ENCODE measurements around the gene CYP2E1.
A peak's percentile ranks its signal among the peaks of the same experiment; 100 is the strongest.
"Not testable (repeated sequence)": the region's sequence is repeated elsewhere in the genome, so short reads cannot be mapped to it uniquely, and the experiment has no call there.

The CYP2E1 gene
- total RNA-seq: 0.71 to 1.9 (median 1.1) reads per million in 4 donors

DNA sequence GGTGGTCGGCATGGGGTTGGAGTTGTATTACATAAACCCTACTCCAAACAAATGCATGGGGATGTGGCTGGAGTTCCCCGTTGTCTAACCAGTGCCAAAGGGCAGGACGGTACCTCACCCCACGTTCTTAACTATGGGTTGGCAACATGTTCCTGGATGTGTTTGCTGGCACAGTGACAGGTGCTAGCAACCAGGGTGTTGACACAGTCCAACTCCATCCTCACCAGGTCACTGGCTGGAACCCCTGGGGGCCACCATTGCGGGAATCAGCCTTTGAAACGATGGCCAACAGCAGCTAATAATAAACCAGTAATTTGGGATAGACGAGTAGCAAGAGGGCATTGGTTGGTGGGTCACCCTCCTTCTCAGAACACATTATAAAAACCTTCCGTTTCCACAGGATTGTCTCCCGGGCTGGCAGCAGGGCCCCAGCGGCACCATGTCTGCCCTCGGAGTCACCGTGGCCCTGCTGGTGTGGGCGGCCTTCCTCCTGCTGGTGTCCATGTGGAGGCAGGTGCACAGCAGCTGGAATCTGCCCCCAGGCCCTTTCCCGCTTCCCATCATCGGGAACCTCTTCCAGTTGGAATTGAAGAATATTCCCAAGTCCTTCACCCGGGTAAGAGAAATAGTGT lies at the start of gene CYP2E1:
Gene CYP2E1, plus strand, starts transcription at position 407 of the 632 bp plus-strand sequence. Its CDS starts 33 bp downstream, at position 440.
- DNase-seq: no peak

DNA sequence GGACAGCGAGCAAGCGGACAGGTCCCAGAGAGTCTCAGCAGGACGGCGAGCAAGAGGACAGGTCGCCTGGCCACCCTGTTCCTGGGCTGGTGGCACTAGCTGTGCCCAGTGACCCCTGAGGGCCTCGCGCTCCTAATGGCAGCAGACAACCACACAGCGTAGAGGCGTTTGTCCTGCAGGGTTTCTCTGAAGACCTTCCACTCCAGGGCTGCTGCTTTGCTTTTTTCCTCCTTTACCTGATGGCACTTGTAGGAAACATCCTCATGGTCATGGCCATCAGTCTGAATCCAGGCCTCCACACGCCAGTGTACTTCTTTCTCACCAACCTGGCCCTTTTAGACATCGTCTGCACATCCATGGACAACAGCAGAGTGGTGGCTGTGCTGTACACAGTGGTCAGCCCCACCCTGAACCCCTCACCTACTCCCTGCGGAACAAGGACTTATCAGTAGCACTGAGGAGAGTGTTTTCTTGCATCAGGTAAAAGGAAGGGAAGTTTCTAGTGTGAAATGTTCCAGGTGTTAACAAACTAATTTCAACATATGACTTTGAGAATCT lies 46.0 kb upstream of the CYP2E1 start:
- DNase-seq: no peak

DNA sequence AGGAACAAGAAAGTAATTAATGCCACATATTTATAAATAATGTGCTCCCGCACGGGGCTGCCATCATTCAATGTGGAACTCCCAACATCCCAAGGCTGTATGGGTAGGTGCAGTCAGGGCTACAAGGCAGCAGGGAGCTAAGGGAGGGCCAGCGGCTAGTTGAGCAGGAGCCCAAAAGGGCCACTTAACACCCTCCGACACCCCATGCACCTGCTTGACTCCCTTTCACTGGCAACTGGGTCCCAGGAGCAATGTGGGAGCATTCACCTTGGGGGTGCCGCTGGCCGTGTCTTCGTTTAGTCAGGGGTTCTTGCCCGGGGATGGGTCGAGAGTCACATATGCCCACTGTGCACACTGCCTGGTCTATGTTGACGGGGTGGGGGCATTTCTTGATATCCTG lies 45.5 kb upstream of the CYP2E1 start:
- DNase-seq: no peak

DNA sequence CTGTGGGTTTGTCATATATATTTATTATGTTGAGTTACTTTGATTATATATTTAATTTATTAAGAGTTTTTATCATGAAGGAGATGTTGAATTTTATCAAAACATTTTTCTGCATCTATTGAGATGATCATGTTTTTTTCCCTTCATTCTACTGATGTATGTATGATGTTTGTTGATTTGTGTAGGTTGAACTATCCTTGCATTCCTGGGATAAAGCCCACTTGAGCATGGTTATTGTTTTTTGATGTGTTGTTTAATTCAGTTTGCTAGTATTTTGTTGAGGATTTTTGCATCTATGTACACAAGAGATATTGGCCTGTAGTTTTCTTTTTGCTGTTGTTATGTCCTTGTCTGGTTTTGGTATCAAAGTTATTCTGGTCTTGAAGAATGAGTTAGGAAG lies 42.3 kb upstream of the CYP2E1 start:
- no peak for DNase-seq

DNA sequence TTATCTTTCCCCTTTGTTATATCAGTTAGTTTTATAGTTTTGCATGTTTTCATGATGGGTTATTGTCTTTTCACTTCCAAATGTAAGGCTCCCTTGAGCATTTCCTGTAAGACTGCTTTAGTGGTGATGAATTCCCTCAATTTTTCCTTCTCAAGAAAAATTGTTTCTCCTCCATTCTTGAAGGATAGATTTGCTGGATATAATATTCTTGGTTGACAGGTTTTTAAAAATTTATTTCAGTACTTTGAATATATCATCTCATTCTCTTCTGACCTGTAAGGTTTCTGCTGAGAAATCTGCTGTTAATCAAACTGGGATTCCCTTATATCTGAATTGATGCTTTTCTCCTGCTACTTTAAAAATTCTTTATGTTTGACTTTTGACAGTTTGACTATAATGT lies 40.1 kb upstream of the CYP2E1 start:
- DNase-seq: no peak

DNA sequence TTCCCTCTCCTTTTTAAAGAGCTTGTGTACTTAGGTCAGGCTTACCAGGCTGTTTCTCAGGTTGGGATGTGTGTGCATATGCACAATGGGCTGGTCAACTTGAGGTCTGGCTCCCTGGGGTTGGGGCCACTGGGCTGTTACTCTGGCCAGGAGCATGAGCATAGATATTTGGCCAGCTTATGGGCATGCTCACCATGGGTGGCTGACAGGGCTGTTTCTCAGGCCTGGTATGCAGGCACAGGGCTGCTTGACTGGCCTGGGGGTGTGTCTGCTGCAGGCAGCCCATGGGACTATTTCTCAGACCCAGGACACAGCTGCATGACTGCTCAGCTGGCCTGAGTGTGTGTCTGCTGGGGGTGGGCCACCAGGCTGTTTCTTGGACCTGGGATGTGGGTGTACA lies 38.8 kb upstream of the CYP2E1 start:
- no peak for DNase-seq

DNA sequence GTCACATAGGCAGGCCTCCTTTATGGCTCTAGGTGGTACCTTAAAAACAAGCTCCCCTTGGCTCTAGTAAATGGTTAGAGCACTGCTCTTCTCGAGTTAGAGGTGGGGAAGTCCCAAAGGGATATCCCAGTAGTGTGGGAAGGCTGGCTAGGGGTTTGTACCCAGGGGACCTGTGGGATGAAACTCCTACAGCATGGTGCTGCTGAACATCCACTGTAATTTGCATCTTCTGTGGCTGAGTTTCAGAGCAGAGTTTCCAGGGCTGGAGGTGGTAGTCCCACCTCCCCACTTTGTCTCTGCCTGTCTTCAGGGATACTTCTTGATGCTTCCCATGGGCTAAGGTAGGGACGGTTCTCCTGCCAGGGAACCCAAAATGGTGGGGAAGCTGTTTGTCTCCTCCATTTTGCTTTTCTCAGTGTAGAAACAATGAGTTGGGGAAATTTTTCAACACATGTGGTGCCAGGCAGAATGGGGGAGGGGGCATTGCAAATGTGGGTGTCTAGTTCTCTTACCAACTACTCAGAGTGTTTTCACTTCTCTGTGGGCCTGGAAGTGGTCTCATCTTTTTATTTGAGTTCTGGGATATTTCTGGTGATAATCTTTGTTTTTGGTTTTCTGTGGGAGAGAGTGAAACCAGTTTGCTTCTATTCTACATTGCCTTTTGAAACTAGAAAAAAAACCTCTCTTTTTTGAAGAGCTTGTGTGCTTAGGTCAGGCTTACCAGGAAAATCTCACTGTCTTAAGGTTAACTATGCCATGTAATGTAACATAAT lies 37.2 kb upstream of the CYP2E1 start:
- no peak for DNase-seq

DNA sequence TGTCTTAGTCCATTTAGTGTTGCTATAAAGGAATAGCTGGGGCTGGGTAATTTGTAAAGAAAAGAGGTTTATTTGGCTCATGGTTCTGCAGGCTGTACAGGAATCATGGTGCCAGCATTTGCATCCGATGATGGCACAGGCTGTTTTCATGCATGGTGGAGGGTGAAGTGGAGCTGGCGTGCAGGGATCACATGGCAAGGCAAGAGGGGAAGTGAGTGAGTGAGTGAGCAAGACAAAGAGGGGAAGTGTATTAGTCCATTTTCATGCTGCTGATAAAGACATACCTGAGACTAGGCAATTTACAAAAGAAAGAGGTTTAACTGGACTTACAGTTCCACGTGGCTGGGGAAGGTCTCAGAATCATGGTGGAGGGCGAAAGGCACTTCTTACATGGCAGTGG lies 33.6 kb upstream of the CYP2E1 start:
- DNase-seq: not testable (repeated sequence)

DNA sequence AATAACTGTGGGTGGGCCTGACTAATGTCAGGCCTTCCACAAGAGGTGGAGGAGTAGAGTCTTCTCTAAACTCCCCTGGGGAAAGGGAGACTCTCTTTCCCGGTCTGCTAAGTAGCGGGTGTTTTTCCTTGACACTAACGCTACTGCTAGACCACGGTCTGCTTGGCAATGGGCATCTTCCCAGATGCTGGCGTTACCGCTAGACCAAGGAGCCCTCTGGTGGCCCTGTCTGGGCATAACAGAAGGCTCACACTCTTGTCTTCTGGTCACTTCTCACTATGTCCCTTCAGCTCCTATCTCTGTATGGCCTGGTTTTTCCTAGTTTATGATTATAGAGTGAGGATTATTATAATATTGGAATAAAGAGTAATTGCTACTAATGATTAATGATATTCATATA lies 29.8 kb upstream of the CYP2E1 start:
- not testable (repeated sequence) for DNase-seq

DNA sequence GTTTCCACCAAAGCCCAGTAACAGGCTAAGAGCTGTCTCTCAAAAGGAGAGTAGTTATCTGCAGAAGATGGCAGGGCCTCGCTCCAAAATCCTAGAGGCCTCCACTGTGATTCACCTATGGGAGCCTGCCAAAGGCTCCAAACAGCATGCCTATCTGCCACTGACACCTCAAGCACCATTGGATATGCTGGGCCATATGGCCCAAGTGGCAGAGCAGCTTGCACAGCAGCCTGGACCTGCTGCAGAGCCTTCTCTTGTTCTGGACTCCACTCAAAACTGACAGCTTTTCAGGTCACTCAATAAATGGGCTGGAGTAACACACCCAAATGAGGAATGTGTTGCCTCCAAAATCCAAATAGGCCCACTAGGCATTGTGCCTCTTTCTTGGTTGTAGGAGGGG lies 28.0 kb upstream of the CYP2E1 start:
- not testable (repeated sequence) for DNase-seq

DNA sequence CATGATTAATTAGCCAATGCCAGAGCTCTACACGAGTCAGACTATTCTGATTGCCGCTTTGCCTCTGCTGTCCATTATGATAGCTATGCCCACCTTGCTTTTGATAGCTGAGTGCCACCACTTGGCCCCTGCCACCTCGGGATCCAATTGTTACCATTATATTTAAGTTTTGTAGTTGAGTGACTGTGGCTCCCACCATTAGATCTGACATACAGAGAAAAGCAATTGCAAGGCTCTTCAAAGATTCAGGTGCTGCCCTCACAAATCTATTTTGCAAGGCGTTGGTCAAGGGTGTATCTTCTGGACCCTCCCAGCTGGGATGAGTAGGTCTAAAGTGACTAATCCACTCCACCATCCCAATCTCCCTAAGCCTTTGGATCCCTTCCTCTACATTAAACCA lies 26.3 kb upstream of the CYP2E1 start:
- DNase-seq: not testable (repeated sequence)

DNA sequence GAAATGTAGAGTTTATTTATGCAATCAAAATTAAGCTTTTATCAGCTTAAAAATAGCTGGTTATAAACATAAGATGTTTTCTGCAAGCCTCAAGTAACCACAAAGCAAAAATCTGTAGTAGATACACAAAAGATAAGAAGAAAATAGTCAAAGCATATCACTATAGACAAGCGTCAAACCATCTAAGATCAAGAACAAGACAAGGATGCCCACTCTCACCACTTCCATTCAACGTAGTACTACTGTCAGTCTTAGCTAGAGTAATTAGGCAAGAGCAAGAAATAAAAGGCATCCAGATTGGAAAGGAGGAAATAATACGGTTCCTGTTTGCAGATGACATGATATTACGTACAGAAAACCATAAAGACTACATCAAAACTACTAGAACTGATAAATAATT lies 17.5 kb upstream of the CYP2E1 start:
- no peak for DNase-seq

DNA sequence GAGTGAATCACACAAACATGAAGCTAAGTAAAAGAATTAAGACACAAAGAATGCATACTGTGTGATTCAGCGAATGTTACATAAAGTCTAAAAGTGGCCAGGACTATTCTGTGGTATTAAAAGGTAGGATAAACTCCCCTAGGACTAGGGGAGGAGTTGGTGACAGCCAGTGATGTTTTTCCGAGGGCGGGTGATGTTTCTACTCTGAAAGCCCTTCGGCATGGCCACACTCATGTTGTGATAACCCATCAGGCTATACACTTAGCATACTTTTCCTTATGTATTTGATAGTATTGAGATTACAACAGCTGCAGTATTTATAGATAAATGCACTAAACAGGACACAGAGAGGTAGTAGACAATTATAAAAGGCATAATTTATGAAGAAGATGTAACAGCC lies 15.8 kb upstream of the CYP2E1 start:
- no peak for DNase-seq

DNA sequence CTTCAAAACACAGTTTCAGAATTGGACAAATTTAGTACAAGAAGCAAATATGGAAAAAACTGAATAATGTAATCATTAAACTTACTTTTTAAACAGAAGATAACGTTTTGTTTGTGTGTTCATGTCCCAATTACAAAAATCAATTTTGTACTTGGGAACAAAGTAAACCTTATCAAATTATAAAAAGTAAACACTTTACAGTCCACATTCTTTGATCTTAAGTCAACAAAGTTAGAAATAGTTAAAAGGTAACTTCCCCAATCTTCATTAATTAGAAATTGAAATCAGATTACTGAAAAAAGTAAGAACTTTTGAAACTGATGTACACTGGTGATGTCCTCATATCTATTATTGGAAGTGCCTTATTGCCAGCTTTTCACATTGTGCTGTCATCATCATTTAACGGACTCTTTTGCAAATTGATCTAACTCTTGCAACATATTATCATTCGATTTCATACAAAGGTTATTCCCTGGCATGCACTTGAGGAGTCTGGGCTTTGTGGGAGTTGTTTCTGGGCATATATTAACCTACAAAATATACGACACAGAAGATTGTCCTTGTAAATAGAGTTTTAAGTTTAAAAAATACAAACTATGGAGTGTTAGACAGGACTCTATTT lies 15.1 kb upstream of the CYP2E1 start:
- no peak for DNase-seq

DNA sequence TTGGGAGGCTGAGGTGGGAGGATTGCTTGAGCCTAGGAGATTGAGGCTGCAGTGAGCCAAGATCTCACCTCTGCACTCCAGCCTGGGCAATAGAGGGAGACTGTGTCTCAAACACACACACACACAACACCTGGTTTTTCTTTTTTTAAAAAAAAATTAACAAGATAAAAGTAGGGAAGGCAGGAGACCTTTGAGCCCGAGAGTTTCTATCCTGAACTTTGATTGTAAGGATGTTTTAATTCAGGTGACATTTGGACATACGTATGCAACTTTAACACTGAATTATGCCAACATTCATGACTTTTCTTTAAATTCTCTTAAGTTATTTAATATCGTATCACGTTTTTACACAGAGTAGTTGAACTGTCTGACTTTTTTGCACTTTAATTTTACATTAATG lies 11.7 kb upstream of the CYP2E1 start:
- DNase-seq: no peak

DNA sequence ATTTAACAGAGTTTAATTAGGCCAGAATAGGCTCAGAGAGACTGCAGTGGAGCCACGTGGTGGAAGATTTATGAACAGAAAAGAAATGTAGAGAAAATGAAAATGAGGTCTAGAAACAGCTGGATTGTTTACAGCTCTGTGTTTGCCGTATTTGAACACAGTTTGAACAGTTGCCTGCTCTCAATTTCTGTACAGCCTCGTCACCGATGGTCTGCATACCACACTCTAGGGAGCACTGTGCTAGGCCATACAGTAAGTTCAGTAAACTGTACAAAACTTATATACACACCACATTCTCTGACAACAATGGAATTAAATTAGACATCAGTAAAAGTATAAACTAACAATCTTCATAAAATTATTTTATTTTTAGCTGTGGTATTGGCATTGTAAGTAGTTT lies 11.1 kb upstream of the CYP2E1 start:
- no peak for DNase-seq

DNA sequence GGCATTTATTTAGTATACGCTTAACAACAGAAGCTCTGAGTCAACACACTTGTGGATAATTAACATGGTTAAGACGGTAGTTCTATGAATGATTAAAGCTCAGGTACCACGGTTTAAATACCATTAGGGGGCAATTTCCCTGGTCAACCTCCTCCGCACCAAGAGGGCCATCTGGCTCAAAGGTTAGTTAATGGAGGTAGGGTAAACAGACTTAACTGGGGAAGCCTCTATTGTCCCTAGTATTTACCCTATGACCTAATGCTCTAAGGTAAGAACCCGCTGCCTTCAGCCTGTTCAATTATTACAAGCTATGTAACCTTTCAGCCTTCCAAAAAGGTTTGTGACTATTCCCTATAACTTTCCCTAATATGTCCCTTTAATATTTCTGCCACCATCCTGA lies 8.6 kb upstream of the CYP2E1 start:
- not testable (repeated sequence) for DNase-seq

DNA sequence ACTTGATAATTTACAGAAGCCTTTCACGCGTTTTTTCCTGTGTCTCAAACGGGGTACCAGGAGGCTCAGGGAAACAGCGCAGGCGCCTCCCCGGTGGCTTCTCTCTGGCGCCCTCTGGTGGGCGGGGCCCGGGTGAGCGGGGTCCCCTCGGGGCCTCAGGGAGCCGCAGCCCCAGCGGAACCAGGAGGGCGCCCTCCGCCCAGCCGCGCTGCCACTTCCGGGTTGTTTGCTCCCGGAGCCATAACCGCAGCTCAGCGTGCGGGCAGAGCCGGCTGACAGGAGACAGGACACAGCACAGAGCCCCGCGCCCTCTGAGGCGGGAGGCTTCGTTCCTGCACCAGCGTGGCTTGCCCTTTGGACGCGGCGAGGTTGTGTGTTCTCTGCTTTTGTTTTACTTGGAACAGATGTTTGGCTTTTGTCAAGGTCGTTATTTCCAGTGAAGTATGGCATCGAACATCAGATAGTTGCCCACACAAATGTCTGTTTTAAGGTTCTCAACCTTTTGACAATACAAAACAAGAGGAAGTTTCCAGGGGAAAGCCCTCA lies 6.9 kb upstream of the CYP2E1 start:
- peak; percentile 69 to 83 (median 80) for DNase-seq

DNA sequence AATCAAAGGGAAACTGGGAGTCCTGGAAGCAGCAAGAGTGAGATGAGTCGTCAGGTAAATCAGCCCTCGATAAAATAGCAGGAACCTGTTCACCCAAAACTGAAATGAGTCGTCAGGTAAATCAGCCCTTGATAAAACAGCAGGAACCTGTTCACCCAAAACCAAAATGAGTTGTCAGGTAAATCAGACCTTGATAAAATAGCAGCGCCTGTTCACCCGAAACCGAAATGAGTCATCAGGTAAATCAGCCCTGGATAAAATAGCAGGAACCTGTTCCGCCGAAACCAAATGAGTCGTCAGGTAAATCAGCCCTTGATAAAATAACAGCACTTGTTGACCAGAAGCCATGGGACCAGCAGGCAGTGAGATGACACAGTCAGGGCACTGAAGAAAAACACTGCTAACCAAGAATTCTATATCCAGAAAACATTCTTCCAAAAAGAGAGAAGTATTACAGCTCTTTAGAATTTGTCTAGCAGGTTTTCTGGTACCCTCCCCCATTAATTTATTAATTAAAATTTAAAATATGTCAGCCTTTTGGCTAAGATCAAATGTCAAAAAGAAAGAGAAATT lies 3.4 kb upstream of the CYP2E1 start:
- DNase-seq: no peak

DNA sequence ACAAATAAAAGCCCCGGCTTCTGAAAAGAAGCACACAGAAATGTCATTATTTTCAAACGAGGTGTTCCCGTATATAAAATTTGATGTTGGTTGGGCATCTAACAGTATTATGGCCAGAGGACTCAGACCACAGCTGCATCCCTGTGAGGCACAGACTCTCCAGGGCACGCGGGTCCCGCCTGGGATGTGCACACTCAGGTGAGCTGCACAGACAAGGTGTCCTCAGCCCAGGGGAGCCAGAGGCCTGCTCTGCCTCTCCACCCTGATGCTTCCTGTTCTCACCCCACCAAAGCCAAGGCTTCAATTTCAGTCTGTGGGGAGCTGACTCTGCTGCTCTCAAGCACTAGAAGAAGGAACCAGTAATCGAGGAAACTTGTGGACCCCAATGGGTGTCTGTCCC lies 1.7 kb upstream of the CYP2E1 start:
- DNase-seq: no peak

DNA sequence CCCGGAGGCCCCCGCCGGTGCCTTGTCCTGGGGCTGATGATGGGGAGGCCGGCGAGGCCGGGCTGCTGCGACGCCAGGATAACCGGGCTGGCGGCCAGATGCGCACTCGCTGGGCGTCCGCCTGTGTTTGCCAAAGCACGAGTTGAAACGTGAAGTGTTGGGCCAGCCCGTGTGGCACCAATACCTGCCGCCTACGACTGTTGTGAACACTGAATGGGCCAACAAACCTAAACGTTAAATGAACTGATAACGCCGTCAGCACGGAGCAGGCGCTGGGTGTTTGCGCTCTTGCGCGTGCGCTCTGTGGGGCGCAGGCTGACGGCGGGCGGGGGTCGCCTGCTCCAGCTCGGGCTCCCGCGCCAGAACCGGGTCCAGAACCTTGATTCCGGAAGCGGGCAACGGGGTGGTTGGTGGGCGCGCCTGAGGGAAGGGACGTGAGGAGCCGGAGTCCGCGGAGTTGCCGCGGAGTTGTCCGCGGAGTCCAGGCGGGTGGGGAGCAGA lies 658 bp downstream of the CYP2E1 start:
- DNase-seq: no peak

DNA sequence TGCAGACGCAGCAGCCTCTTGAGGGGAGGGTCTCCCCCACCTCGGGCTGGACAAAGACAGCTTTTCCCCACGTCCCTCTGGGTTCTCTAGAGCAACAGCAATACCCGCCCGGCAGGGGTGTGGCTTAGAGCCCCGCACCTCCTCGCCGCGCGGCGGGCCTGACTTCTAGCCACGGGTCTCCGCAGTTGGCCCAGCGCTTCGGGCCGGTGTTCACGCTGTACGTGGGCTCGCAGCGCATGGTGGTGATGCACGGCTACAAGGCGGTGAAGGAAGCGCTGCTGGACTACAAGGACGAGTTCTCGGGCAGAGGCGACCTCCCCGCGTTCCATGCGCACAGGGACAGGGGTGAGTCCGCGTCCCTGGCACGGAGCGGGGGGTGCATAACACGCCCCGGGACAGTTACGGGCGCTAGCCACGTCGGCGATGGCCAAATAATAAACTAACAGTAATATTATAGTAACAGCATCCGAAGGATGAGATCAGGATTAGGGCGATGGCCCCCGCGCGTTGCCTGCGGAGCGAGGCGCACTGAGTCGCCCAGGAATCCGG lies 1.2 kb downstream of the CYP2E1 start:
- no peak for DNase-seq
